Measurements from ENCODE around the gene POLR3C.
"Not testable (repeated sequence)": the region's sequence is repeated elsewhere in the genome, so short reads cannot be mapped to it uniquely, and the experiment has no call there.

Gene POLR3C, protein sequence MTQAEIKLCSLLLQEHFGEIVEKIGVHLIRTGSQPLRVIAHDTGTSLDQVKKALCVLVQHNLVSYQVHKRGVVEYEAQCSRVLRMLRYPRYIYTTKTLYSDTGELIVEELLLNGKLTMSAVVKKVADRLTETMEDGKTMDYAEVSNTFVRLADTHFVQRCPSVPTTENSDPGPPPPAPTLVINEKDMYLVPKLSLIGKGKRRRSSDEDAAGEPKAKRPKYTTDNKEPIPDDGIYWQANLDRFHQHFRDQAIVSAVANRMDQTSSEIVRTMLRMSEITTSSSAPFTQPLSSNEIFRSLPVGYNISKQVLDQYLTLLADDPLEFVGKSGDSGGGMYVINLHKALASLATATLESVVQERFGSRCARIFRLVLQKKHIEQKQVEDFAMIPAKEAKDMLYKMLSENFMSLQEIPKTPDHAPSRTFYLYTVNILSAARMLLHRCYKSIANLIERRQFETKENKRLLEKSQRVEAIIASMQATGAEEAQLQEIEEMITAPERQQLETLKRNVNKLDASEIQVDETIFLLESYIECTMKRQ

GRCh38 chr1:145823565-145824498 is at the start of gene POLR3C, which contains the start of gene RNF115:
POLR3C (plus strand) TSS chr1:145824200; CDS start chr1:145825777, 1,577 bp downstream.
RNF115 (minus strand) TSS chr1:145824095; CDS start chr1:145823873, 222 bp downstream.
- peak; percentile 77 for DNase-seq (ENCODE audit: low read depth)

GRCh38 chr1:145777357-145778145 is 46.4 kb upstream of the POLR3C start:
- no peak for DNase-seq (ENCODE audit: low read depth)

GRCh38 chr1:145778146-145778540 is 45.9 kb upstream of the POLR3C start:
- no peak for DNase-seq (ENCODE audit: low read depth)

DNA sequence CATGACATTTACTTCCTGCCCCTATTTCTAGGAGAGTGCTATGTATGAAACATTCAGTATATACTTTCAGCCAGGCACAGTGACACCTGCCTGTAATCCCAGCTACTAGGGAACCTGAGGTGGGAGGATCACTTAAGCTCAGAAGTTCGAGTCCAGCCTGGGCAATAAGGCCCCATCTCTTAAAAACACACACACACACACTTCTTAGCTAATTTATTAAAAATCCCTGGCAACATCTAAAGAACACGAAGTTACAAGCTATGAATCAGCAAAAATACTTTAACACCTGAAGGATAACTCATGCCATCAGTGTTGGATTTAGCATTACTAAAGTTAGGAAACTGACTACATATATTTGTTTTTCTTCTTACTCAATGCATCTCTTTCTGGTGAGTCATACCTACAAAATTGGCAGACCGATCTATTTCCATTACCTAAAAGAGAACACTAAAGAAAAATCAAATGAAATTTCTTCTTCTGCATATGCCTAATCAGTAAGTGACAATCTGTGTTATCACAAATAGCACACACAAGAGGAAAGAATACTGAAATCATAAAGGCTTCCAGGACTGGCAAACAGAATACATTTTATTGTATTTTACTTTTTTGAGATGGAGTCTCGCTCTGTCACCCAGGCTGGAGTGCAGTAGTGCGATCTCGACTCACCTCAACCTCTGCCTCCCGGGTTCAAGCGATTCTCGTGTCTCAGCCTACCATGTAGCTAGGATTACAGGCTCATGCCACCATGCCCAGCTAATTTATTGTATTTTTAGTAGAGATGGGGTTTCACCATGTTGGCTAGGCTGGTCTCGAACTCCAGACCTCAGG is 41.5 kb upstream of the POLR3C start:
- no peak for DNase-seq (ENCODE audit: low read depth)

GRCh38 chr1:145784409-145784808 is 39.6 kb upstream of the POLR3C start:
- DNase-seq (ENCODE audit: low read depth), result no peak

DNA sequence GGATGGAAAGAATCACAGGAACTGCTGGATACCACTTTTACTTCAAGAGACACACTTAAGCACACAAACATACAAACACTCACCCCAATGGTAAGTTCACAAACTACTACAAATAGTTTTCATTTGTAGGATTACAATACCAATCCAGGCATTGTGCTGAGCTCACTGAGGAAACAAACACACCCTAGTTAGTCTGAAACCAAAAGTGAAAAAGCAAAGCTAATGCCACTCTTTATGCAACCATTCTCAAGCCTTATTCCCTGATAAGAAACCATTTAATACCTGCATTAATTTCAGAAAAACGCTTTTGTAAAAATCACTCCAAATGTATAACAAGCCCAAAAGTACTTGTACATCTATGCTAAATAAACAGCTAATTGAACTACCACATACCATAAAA is 38.5 kb upstream of the POLR3C start:
- DNase-seq (ENCODE audit: low read depth), result no peak

GRCh38 chr1:145786271-145786670 is 37.7 kb upstream of the POLR3C start:
- DNase-seq (ENCODE audit: low read depth), result no peak

- DNase-seq (ENCODE audit: low read depth), result no peak
These were observed 35.4 kb upstream of the POLR3C start for GRCh38 chr1:145788580-145788979.

- not testable (repeated sequence) for DNase-seq (ENCODE audit: low read depth)
These were observed 32.1 kb upstream of the POLR3C start for GRCh38 chr1:145791860-145792259.

DNA sequence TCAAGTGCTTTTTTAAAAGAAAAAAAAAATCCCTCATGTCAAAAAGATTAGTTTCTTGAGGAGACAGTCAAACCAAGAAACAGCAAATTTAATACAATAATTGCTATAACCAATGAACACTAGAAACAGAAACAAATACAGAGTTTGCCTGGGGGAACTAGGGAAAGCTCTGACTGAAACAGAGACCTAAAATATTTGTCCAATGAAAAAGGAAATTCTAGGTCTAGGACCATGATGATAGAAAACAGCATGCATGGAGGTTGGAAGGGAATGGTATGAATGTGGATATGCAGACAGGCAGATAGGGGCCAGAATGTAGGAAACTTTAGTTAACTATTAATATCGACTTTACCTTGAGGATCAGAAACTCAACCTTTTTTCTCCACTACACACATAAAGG is 31.5 kb upstream of the POLR3C start:
- DNase-seq (ENCODE audit: low read depth), result no peak

- DNase-seq (ENCODE audit: low read depth), result no peak
These were observed 28.6 kb upstream of the POLR3C start for GRCh38 chr1:145795257-145795881.

DNA sequence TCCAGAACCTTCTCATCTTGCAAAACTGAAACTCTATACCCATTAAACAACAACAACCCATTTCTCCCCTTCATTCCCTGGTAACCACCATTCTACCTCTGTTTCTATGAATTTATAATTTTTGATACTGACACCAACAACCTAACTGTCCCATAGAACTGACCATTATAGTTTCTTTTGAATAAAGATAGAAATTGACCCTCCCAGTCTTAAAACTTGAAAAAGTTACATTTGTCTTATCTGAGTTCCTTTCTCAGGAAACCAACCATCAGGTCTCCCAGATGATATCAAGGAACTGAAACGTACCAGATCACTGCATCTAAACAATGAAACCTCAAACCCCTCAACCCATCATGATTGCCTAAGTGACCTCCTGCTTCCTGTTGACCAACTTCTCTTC is 27.2 kb upstream of the POLR3C start:
- no peak for DNase-seq (ENCODE audit: low read depth)

DNA sequence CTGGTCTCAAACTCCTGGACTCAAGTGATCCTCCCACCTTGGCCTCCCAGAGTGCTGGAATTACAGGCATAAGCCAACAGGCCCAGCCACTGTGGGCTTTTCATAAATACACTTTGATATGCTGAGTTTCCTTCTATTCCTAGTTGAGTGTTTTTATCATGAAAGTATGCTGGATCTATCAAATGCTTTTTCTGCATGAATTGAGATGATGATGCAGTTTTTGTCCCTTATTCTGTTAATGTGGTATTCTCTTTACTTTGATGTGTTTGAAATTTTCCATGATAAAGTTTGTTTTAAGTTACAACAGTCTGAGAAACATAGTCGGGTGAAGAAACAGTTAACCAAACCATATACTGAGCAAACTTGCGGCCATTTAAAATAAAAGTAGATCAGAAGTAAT is 24.2 kb upstream of the POLR3C start:
- no peak for DNase-seq (ENCODE audit: low read depth)

DNA sequence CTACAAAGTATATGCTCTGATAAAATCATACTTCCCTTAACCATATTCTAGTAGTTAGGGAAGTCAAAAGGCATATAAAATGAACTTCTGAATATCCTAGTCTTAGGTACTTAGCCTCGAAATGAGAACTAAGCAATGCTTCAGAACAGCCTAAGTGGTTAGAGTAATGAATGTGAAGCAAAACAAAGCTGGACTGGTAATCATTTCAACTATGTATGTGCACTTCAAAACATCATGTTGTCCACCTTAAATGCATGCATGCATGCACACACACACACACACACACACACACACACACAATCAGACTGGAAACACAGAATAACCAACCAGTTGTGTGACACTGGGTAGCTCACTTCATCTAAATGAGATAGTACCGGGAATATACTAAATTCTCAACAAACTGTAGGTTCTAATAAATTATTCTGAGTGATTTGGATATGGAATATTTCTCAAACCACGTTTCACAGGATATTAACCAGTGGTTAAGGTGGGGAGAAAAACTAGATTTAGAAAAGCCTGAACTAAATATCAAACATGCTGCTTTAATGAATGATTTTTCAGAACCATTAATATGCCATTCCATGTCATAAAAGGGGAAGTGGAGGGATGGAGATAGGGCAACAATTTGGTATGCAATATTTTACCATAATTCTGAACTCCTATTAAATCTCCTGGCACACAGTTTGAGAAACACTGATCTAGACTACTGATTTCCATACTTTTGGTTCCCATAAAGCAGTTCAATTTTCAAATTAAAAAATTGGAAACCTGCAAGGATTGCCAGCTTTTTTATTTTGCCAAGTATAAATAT is 19.6 kb upstream of the POLR3C start:
- no peak for DNase-seq (ENCODE audit: low read depth)

DNA sequence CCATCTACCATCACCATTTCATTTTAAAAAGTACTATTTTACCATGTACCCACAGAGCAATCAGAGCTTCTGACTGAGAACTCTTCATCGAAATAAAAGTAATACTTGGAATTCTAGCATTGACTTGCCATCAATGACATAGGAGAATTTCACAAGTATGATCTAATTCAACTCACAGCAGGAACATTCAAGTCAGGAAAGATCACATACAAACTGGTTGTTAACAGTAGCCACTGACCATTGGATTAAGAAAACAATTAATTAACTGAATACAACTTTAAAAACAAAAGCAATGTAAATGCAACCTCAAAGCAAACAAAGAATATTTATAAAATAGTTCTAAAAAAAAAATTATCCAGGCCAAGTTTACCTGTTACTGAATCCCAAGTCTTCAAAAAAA is 18.9 kb upstream of the POLR3C start:
- no peak for DNase-seq (ENCODE audit: low read depth)

DNA sequence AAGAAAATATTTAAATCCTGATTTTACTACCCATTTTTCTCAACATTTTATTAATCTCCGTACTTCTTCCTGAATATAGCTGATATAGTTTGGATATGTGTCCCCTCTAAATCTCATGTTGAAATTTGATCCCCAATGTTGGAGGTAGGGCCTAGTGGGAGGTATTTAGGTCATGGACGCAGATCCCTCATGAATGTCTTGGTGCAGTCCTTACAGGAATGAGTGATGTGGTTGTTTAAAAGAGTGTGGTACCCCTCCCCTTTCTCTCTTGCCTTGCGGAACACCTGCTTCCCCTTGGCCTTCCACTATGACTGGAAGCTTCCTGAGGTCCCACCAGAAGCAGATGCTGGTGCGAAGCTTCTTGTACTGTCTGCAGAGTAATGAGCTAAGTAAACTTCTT is 17.6 kb upstream of the POLR3C start:
- DNase-seq (ENCODE audit: low read depth), result no peak

DNA sequence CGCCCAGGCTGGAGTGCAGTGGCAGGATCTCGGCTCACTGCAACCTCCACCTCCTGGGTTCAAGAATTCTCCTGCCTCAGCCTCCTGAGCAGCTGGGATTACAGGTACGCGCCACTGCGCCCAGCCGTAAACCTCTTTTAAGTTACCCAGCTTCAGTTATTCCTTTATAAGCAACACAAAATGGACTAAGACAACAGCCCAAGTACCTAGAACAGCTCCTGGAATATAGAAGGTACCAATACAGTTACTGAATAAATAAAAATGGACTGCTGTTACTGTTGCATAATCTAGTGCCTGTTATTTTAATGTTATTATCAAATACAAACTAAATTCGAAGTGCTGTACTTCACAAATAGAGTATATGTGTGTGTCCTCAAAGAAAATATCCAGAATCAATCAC is 17.2 kb upstream of the POLR3C start:
- no peak for DNase-seq (ENCODE audit: low read depth)

DNA sequence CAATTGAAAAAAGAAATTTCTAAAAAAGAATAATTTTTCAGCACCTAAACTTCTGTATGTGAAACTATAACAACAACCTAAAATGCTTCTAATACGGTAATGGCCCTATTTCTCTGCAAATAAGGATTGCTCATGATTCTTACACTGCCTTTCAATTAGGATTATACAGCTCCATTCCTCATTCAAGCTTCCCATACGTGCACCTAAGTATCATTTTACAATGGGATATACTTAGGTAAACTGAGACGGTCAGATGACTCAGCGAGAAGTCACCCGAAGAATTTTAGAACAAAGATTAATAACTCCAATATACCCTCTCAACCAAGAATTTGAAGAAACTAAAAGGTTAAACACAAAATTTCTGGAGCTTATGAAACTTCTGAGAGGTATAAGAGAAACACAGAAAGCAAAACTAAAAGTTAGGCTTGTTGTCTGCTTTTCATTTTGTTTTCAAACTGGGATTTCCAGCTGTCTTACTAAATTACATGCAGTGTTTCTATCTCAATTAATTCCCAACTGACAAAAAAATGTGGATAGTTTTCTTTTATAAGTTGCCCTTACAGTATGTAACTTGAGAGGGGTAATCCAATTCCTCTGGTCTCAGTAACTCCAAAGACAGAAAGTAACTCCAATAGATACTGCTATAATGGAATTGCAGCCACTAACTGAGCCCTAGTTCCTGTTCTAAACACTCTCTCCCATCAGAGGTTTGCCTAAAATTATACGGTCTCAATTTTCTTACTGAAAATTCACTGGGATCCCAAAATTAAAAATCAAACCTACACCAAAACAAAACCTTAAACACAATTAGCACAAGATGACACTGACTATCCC is 10.8 kb upstream of the POLR3C start:
- not testable (repeated sequence) for DNase-seq (ENCODE audit: low read depth)

GRCh38 chr1:145818095-145818494 is 5.9 kb upstream of the POLR3C start:
- not testable (repeated sequence) for DNase-seq (ENCODE audit: low read depth)
